GM23338 (cell line): ENCODE data around the gene BRD3.

Experiments used
- CTCF ChIP-seq, 2 experiments: fragments of 200-600 bp in 1 of 2; sonication (generic) in 1 of 2; conservative IDR thresholded peaks; 2 replicates each; pipeline versions ENCODE4 v1.5.1 to v1.6.1; 2016 to 2017; ENCODE audit warnings: antibody characterized with exemption in 2 of 2, low read depth in 2 of 2, mild to moderate bottlenecking in 2 of 2, moderate library complexity in 1 of 2
- ETS1 ChIP-seq: IDR thresholded peaks from 2 replicates; pipeline ENCODE4 v1.6.1; 2016; ENCODE audit warnings: antibody characterized with exemption
- REST ChIP-seq: IDR thresholded peaks from one replicate; pipeline ENCODE4 v1.6.1; 2018; ENCODE audit warnings: antibody characterized with exemption; ENCODE audit not compliant: unreplicated experiment

GRCh38 chr9:134035041-134036039 lies 32.5 kb downstream of the BRD3 start:
- TF ChIP-seq CTCF (conservative IDR thresholded peaks at IDR 0.05; ENCODE audit: low read depth in 2 of 2) (no peak), ETS1 (no peak), REST (no peak)
